K562 (cell line): ENCODE data around the gene NET1. TPM values are rescaled to one million over a fixed set of nuclear protein-coding genes. Genes with fewer than 3 reads are reported as not detected.
A peak's percentile ranks its signal among the peaks of the same experiment; 100 is the strongest.

Source experiments
- ATAC-seq: fragments of 200-7000 bp; cut with Tn5 transposase; 3 replicates; pipeline ENCODE4 v1.9.1; 2020; ENCODE audit warnings: moderate library complexity
- BruUV-seq: library from RNA; stranded (reverse); fragments of 400-500 nt; replicated peaks from 2 replicates; lab custom pipeline; 2021; lab: Mats Ljungman, UMichigan
- CTCF ChIA-PET: fragments of 300-600 bp; formaldehyde crosslinking; extraction: SDS; loops from one replicate; lab custom pipeline; 2021; ENCODE audit warnings: low intra/inter-chr PET ratio; lab: Yijun Ruan, JAX
- POLR2A ChIA-PET: fragments of 300-600, 350-650 bp; sonication (Branson Sonifier 250); formaldehyde crosslinking; extraction: SDS; loops from one replicate; lab custom pipeline; 2021; ENCODE audit warnings: antibody characterized with exemption, inconsistent platforms; lab: Yijun Ruan, JAX
- DNase-seq, 4 experiments: peaks; one replicate each; pipeline versions ENCODE4 v3.0.0 to v3.0.0-alpha.2; 2011 to 2018; ENCODE audit warnings: low spot score in 3 of 4, mixed read lengths in 3 of 4; ENCODE audit errors: extremely low read depth in 1 of 4
- FAIRE-seq: peaks from 2 replicates; lab custom pipeline; 2011; peaks lifted over from hg19 to GRCh38; lab: Jason Lieb, UNC
- H2AFZ ChIP-seq: 2 replicates; pipeline ENCODE4 v1.6.0; 2011; ENCODE audit warnings: low read depth, low read length, control low read depth, inconsistent platforms
- H3K27ac ChIP-seq: fragments of 200-600 bp; 3 replicates; pipeline ENCODE4 v1.8.0; 2011; ENCODE audit warnings: low read depth, mild to moderate bottlenecking, control low read depth, inconsistent platforms, low read length, moderate library complexity, mixed read lengths; ENCODE audit errors: extremely low read depth
- H3K27me3 ChIP-seq, 2 experiments: fragments of 300-600 bp in 1 of 2; 2 replicates in 1 of 2; 3 replicates in 1 of 2; pipeline versions ENCODE4 v1.6.0 to v1.8.0; 2011; ENCODE audit warnings: inconsistent platforms in 2 of 2, low read length in 2 of 2, mild to moderate bottlenecking in 1 of 2, mixed read lengths in 1 of 2, moderate library complexity in 1 of 2; ENCODE audit not compliant: control insufficient read depth in 2 of 2, insufficient read depth in 2 of 2
- H3K36me3 ChIP-seq: fragments of 300-600 bp; 3 replicates; pipeline ENCODE4 v1.8.0; 2011; ENCODE audit warnings: mild to moderate bottlenecking, low read length, inconsistent platforms; ENCODE audit not compliant: control insufficient read depth, insufficient read depth
- H3K4me1 ChIP-seq, 2 experiments: fragments of 200-600 bp in 1 of 2; replicated peaks in 1 of 2; 2 replicates in 1 of 2; 3 replicates in 1 of 2; pipeline versions ENCODE4 v1.5.1 to v1.8.0; 2011; ENCODE audit warnings: inconsistent platforms in 2 of 2, low read length in 2 of 2, mild to moderate bottlenecking in 1 of 2, mixed read lengths in 1 of 2, moderate library complexity in 1 of 2; ENCODE audit not compliant: control insufficient read depth in 2 of 2, insufficient read depth in 2 of 2
- H3K4me2 ChIP-seq: 2 replicates; pipeline ENCODE4 v1.6.1; 2011; ENCODE audit warnings: low read length, control low read depth, inconsistent platforms, mixed read lengths; ENCODE audit not compliant: insufficient read depth
- H3K4me3 ChIP-seq: fragments of 200-600 bp; sonication (generic), shearing (Covaris generic); 2 replicates; pipeline ENCODE4 v1.5.1; 2016; ENCODE audit warnings: control low read depth, inconsistent platforms
- H3K79me2 ChIP-seq: fragments of 200-600 bp; 3 replicates; pipeline ENCODE4 v1.8.0; 2011; ENCODE audit warnings: low read length, inconsistent platforms; ENCODE audit not compliant: control insufficient read depth, insufficient read depth
- H3K9ac ChIP-seq, 2 experiments: 2 replicates each; pipeline versions ENCODE4 v1.6.0 to v1.6.1; 2011; ENCODE audit warnings: low read depth in 2 of 2, low read length in 2 of 2, control low read depth in 1 of 2, inconsistent platforms in 1 of 2, mild to moderate bottlenecking in 1 of 2, mixed read lengths in 1 of 2; ENCODE audit not compliant: insufficient read depth in 1 of 2
- H3K9me1 ChIP-seq: one replicate; pipeline ENCODE4 v1.6.0; 2011; ENCODE audit warnings: inconsistent platforms, mild to moderate bottlenecking, low read length, moderate library complexity; ENCODE audit not compliant: control insufficient read depth, insufficient read depth
- H3K9me3 ChIP-seq: replicated peaks from 2 replicates; pipeline ENCODE4 v1.5.1; 2011; ENCODE audit warnings: low read depth, low read length, inconsistent platforms; ENCODE audit not compliant: control insufficient read depth, insufficient read depth
- H4K20me1 ChIP-seq: replicated peaks from 2 replicates; pipeline ENCODE4 v1.6.1; 2011; ENCODE audit warnings: low read length, inconsistent platforms, mixed read lengths; ENCODE audit not compliant: control insufficient read depth, insufficient read depth
- EP300 ChIP-seq: IDR thresholded peaks from 2 replicates; pipeline ENCODE4 v1.6.1; 2012; ENCODE audit warnings: low read length, improper control_type of control experiment
- SUPT5H ChIP-seq: fragments of 450-650 bp; IDR thresholded peaks from 2 replicates; pipeline ENCODE4 v1.6.1; 2016
- ZNF740 ChIP-seq, 3 experiments: fragments of 200-800 bp in 1 of 3; sonication (Bioruptor generic) in 1 of 3; sonication (generic) in 1 of 3; formaldehyde crosslinking in 1 of 3; IDR thresholded peaks; 2 replicates each; pipeline versions ENCODE4 v1.6.1 to v1.8.0; 2016 to 2022; ENCODE audit warnings: mild to moderate bottlenecking in 2 of 3, missing compliant biosample characterization in 2 of 3, missing genetic modification characterization in 2 of 3, missing genetic modification reagents in 1 of 3
- WGBS: fragments of 100-300 bp; shearing (Covaris generic); methylation state at CpG from one replicate; pipeline ENCODE4 v1.1.6; 2016; ENCODE audit warnings: low coverage, mixed read lengths; ENCODE audit not compliant: insufficient coverage; ENCODE audit errors: missing lambda C conversion rate; 5-methylcytosine and 5-hydroxymethylcytosine counted together
- in situ Hi-C: fragments of 300-500 bp; cut with MboI; formaldehyde crosslinking; loops from 4 replicates; pipeline ENCODE4 v1.15.0; 2018; ENCODE audit warnings: inconsistent platforms, mixed read lengths
- intact Hi-C: fragments of 100-400 bp; cut with micrococcal nuclease; formaldehyde crosslinking; loops from 2 replicates; pipeline ENCODE4 v1.14.2; 2022
- polyA plus RNA-seq, 8 experiments: library from polyadenylated mRNA; depleted of rRNA in 4 of 8; stranded (reverse) in 5 of 8; unstranded in 3 of 8; fragments of >200 nt; fragmentation: Nextera tagmentation in 2 of 8; fragmentation: Illumina TruSeq in 1 of 8; extraction: Ambion mirVana in 2 of 8; extraction: Trizol in 1 of 8; gene quantifications; 2 replicates each; pipeline versions ENCODE4 v1.2.1 to v1.2.3, GENCODE V29; 2011 to 2014; ENCODE audit warnings: inconsistent platforms in 1 of 8, missing spikeins in 1 of 8
- total RNA-seq, 7 experiments: library from RNA; depleted of rRNA in 6 of 7; stranded (reverse); fragments of >200 nt in 6 of 7; fragmentation: Illumina TruSeq in 2 of 7; extraction: Trizol in 2 of 7; gene quantifications; 2 replicates each; pipeline versions ENCODE4 v1.2.1 to v1.2.3, GENCODE V29; 2011 to 2021; ENCODE audit warnings: low replicate concordance in 1 of 7

NET1 gene
- total and polyA plus RNA-seq, 9 of the 15 experiments (the other 6 are each of a cell fraction or from before 2014, with no cell fraction given), result 47.4 to 258 (median 106) TPM

GRCh38 chr10:5502571-5503476 is 90.5 kb downstream of the NET1 start:
- Histone ChIP-seq H3K9me3 (no peaks in the 10 kb centered on the region), H3K4me2 (no peak overlapping the region), H3K27ac (no peak overlapping the region), H3K4me1 (peaks cover 0 to 37% of the 10 kb centered on the region in 2 experiments; a peak in 1 of 5 replicates), H4K20me1 (no peaks in the 10 kb centered on the region; the same call in 1 of the 2 replicates), H3K9ac (peak overlapping the region in 1 of 2 experiments; percentile 1; a peak in 1 of 4 replicates), H3K79me2 (no peaks in the 10 kb centered on the region), H3K27me3 (peaks cover 0 to 23% of the 10 kb centered on the region in 2 experiments; a peak in 3 of 5 replicates), H2AFZ (no peak overlapping the region), H3K4me3 (no peak overlapping the region), H3K9me1 (no peaks in the 10 kb centered on the region), H3K36me3 (no peaks in the 10 kb centered on the region)
- intact Hi-C loops, result no loop called here
- TF ChIP-seq ZNF740 (CRISPR knock-in tag; IDR thresholded peaks at IDR 0.05), result peak; percentile 60; the same call in 1 of the 2 replicates
- no peak for TF ChIP-seq ZNF740 (tag; IDR thresholded peaks at IDR 0.05)
- no peak for TF ChIP-seq SUPT5H
- TF ChIP-seq EP300, result no peak
- CTCF ChIA-PET, result no interaction called here
- no TSS peak for BruUV-seq
- no peak for ATAC-seq
- in situ Hi-C loops, result no loop called here
- no peak for DNase-seq
- peak; percentile 57 for FAIRE-seq
- POLR2A ChIA-PET, result interaction anchor here (1.1 to 1.8 kb wide), 3 partner anchors 7 to 14 kb away, joined by 3 to 7 read pairs (median 3); no protein-coding TSS in a partner anchor
- 26% methylated on average over 13 of the region's 14 CpGs for WGBS
